Measurements from ENCODE around the gene IFI27L1.

DNA sequence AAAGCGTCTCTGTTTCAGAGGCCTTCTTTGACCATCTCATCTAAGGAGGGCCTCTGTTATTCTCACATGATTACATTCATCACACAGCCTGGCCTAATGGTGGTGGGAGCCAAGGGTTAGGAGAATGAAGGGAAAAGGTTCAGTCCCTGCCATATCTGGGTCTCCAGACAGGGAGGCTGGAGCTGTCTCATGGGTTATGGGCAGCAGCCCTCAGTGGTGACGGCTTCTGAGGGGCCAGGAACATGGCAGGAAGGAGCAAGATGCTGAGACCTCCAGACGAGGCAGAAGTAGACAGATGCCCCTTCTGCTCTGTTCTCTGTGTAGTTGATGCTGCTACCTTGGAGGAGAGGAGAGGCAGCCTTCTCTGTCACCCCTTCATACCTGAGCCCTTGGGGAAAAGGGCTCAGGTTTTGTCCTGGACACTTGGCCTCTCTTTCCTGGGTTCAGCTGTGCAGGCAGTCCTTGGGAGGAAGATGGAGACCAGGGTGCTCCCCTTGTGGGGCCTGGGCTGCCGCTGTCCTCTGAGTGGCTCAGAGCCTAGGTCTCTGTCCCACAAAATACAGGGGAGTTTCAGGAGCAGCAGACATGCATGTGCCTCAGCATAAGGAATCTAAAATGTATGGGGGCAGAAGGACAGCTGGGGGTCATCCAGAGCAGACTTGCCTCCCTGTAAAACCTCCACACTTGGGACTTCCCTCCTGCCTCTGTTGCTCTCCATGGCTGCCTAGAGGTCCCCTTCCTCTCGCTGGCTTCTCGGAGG lies 44.7 kb downstream of the IFI27L1 start:
- TF ChIP-seq, protein P1, sequence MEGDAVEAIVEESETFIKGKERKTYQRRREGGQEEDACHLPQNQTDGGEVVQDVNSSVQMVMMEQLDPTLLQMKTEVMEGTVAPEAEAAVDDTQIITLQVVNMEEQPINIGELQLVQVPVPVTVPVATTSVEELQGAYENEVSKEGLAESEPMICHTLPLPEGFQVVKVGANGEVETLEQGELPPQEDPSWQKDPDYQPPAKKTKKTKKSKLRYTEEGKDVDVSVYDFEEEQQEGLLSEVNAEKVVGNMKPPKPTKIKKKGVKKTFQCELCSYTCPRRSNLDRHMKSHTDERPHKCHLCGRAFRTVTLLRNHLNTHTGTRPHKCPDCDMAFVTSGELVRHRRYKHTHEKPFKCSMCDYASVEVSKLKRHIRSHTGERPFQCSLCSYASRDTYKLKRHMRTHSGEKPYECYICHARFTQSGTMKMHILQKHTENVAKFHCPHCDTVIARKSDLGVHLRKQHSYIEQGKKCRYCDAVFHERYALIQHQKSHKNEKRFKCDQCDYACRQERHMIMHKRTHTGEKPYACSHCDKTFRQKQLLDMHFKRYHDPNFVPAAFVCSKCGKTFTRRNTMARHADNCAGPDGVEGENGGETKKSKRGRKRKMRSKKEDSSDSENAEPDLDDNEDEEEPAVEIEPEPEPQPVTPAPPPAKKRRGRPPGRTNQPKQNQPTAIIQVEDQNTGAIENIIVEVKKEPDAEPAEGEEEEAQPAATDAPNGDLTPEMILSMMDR (IDR thresholded peaks at IDR 0.05): no peak
- TF ChIP-seq ZFX (IDR thresholded peaks at IDR 0.05; ENCODE audit: borderline replicate concordance): no peak
